ENCODE measurements around the gene GYS2.

DNA sequence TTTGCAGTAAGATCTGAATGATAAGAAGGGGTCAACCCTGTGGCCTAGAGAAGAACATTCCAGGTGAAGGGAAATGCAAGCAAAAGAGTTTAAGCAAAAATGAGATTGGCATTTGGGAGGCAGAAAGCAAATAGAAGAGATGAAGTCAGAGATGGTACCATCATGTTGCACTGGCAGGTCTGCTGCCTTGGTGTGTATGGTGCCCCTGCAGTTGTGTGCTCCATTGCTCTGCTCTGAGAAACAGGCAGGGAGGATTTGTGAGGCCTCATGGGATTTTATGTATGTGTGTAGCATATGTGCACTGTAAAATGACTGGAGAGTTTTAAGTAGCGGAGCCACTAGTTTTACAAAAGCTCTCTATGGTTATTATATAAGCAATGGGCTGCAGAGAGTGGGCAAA is 46.4 kb upstream of the GYS2 start:
- no peak for TF ChIP-seq EZH2 (IDR thresholded peaks at IDR 0.05; ENCODE audit: borderline replicate concordance)
- TF ChIP-seq, protein P1, sequence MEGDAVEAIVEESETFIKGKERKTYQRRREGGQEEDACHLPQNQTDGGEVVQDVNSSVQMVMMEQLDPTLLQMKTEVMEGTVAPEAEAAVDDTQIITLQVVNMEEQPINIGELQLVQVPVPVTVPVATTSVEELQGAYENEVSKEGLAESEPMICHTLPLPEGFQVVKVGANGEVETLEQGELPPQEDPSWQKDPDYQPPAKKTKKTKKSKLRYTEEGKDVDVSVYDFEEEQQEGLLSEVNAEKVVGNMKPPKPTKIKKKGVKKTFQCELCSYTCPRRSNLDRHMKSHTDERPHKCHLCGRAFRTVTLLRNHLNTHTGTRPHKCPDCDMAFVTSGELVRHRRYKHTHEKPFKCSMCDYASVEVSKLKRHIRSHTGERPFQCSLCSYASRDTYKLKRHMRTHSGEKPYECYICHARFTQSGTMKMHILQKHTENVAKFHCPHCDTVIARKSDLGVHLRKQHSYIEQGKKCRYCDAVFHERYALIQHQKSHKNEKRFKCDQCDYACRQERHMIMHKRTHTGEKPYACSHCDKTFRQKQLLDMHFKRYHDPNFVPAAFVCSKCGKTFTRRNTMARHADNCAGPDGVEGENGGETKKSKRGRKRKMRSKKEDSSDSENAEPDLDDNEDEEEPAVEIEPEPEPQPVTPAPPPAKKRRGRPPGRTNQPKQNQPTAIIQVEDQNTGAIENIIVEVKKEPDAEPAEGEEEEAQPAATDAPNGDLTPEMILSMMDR (IDR thresholded peaks at IDR 0.05; ENCODE audit: poor library complexity) = no peak
